NCI-H1048 (cell line): Measurements from ENCODE around the gene DIP2A.

Experiments
- DNase-seq: peaks from one replicate; lab custom pipeline; 2025; lab: John Stamatoyannopoulos, UW

Gene DIP2A

DNA sequence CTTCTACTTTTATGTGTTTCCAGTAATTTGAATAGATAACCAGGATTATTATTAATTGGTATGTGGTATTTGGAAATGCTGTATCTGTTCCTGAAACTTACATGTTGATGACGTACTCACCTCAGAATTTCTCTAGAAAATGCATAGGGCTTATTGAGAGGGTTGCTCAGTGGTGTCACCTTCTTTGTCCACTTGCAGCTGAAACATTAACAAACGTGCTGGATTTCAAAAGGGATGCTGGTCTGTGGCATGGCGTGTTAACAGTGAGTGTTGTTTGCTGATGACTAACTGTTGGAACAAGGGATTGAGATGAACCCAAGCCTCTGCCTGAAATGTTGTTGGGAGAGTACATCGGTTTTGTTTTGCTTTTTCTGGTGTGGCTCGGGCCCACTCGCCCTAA lies 78.3 kb downstream of the DIP2A start:
- no peak for DNase-seq

DNA sequence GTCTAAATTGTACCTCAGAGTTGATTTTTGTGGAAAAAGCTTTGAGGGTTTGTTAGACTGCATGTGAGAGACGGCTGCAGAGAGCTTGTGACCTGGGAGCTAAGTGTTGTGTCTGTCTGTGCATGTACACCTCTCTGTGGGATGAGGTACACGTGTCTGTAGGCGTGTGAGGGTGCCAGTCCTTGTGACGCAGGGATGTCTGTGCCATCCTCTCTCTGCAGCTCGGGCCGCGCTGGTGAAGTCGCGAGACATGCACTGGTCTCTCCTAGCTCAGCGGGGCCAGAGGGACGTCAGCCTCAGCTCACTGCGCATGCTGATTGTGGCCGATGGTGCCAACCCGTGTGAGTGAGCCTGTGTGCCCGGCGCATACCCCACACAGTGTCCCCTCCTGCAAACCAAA lies 79.6 kb downstream of the DIP2A start:
- DNase-seq, result no peak

DNA sequence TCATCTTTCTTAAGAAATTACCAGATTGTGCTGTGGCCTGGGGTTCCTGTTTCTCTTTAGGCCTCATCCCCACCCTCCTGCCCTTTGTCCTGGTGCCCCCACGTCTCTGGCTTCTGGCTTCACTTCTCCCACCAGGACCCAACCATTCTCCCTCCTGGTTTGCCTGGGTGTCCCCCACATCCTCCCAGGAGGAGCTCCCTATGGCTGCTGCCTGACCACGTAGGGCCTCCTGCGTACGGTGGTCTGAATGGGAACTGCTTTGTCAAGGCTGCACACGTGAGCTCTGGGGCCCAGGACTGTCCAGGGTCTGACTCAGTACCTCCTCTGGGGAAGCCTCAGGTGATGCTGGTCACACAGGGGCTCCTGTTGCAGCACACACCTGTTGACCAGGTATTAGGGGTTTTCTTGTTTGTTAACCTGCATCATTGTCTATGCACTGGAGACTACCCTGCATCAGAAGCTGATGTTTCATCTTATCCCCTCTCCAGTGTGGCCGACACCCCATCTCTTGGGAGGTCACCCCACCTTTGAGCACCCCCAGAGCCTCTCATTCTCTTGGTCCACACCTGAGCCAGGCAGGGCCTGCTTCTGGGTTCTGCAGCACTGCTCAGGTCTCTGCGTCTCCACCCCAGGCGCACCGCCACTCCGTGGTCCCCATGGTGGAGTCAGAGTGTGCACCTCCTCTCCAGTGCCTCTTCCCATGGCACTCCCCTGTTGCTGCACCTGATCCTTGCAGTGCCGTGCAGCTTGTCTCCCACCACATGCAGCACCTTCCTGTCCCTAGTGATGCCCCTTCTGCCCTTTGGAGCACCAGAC lies 80.4 kb downstream of the DIP2A start:
- no peak for DNase-seq

DNA sequence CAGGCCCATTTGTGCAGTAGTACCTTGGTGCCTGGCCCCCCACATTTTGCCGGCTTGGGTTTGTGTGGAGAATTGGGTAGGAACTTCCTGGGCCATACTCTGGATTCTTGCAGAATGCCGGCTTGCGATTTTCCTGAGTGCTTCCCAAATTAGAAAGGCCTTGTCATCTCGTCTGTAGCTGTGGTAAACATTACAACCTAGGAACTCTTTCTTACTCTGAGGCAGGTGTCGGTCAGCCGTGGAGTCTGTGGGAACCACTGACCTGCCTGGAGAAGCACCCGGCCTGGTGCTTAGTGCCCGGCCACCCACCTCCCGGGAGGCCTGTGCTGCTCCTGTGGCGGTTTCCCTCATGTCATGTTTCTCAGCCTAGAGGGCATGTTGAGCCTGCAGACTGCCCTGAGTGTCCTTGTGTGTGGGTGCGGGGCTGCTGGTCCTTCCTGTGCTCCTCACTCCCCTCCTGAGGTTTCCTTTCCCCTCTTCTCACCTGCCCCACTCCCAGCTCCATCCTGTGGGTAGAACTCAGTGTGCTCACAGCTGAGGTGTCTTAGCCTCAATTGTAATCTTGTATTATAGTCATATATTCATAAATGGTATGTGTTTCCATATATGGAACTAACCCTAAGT lies 81.5 kb downstream of the DIP2A start:
- no peak for DNase-seq

DNA sequence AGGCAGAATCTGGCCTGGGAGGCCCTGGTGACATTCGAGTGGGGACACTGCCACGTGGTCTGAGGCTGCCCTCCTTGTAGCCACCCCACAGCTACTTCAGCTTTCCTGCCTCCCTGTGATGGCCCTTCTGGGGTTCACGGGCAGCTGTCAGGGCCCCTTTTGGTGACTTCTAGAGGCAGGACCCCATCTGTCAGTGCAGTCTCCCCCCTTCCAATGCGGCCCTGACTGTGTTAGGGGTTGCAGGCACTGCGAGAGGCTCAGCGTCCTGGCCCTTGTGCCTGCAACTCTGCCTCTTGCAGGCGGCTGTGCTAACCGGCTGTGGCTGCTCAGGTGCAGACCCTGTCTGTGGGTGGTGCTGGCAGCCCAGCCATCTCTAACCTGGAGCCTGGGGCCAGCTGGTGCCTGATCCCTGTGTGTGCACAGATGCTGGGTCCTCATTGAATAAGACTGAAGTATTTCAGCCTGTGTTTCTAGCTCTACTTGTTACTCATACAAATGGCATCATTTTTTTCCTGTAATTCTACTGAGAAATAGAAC lies 84.0 kb downstream of the DIP2A start:
- DNase-seq, result no peak

DNA sequence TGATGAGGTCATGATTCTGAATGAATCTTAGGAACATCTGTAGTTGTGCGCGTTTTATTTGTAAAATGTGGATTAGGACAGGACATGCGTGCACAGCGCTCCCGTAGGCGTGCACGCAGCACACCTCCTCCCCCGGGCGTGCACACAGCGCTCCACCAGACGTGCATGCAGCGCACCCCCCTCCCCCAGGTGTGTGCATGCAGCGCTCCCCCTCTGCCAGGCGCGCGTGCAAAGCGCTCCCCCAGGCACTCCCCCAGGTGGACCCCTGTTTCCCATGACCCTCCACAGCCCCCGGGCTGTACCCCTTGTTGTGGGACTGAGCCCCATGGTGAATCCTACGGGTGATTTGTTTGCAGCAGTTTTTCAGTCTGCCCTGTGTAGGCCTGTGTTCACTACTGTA lies 84.6 kb downstream of the DIP2A start:
- no peak for DNase-seq

DNA sequence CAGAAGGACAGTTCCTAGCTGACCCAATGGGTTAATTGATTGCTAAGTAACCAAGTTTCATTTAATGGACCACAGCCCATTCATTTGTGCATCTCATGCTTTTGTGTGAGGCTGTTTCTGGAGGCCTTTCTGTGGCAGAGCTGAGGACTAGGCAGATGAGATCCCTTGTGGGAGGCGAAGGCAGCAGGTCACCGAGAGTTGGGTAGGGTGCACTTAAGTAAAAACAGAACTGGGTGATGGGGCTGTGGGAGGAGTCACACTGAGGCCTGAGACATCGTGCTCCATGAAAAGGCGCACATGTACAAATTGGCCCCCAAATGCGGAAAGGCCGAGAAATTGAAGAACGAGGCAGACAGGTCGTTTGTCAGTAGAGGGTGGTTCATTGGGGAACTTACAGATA lies 85.3 kb downstream of the DIP2A start:
- DNase-seq, result no peak

DNA sequence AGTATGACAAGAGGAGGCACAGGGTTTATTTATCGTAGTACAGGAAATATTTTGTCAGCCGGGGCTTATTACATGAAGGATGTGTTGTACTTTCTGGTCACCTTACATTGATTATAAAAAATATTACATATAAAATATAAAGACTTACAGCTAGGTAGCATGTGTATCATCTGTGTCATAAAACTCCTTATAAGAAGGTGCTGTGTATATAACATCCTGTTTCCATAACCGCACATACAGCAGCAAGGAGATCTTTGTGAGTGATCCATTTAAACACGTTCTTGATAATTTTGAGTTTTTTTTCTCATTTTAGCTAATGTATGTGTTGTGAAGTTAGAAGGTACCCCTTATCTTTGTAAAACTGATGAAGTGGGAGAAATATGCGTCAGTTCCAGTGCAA lies 86.1 kb downstream of the DIP2A start:
- no peak for DNase-seq

DNA sequence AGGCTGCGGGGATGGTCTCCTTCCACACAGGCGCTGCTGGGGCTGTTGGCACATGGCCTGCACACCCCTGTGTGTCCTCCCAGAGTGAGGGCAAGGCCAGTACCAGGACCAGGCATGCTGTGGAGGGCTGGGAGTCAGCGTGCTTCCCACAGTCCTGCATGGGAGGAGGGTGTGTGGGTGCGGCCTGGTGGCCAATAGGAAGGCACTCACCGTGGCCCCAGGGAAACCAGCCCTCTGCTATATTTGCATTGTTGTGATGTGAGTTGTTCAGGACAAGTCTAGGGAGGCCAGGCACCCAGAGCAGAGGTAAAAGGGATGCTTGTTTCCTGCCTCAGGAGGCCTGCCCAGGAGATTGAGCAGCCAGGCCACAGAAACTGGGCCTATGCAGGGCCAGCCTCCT lies 86.7 kb downstream of the DIP2A start:
- DNase-seq, result no peak

DNA sequence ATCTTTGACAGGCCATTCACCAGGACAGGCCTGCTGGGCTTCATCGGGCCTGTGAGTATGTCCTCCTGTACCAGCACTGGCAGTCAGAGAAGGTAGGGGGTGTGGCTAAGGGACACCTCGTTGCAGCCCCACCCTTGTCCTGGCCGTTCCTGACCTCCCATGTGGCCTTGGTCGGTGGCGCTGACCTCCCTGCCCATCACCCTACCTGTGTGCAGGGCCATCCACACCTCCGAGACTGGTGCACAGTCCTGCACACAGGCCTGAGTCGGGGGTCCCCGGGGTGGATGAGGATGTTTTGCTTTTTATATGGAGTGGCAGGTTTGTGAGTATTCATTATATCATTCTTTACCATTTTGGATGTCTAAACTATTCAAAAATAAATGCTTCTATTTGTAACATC lies 87.2 kb downstream of the DIP2A start:
- DNase-seq, result no peak

DNA sequence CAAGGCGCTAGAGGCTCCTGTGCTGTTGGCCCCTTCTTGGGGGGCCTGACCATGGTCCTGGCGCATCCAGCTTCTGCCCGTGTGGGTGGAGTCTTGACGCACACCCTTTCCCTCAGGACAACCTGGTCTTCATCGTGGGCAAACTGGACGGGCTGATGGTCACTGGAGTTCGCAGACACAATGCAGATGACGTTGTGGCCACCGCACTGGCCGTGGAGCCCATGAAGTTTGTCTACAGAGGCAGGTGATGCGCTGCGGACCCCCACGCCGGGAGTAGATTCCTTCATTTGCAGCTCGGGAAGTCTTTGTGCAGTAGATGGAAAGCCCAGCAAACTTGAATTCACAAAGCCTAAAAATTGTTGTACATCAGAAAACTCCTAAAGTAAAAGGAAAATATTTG lies 88.1 kb downstream of the DIP2A start:
- no peak for DNase-seq

DNA sequence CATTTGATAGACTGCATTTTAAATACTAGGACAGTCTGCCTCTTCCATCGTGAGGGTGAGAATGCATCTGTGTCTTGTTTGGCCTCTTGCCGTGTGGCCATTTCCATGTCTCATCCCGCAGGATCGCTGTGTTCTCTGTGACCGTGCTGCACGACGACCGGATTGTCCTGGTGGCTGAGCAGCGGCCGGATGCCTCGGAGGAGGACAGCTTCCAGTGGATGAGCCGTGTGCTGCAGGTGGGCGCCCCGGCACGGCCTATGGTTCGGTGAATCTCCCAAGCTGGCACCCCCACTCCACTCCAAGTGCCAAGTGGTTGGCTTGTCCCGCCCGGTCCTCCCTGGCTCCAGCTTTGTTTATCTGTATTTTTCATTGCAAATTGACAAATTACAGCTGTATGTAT lies 91.0 kb downstream of the DIP2A start:
- no peak for DNase-seq

DNA sequence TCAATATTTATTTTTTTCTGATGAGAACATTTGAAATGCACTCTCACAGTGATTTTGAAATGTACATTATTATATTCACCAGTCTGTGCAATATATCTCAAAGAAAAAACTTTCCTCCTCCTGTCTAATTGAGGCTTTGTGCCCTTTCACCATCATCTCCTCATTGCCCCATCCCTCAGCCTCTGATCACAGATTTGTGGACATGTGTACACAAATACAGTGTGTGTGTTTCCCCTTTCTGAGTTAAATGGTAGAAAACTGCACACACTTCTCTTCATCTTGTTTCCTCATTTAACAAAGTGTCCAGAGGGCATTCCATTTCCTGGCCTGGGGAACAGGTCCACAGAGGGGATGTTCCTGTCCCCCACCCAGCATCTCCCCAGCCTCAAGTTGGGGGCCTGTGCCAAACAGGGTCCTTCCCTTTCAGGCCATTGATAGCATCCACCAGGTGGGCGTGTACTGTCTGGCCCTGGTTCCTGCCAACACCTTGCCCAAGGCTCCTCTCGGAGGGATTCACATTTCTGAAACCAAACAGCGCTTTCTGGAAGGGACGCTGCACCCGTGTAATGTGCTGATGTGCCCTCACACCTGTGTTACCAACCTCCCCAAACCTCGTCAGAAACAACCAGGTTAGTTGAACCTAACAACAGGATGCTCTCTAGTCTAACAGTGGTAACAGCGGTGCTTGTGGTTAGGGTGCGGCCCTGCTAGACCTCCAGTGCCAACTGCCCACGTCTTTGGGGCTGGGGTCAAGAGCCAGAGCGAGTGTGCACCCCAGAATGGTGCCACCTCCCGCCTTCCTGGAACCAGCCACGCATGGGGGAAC lies 91.6 kb downstream of the DIP2A start:
- no peak for DNase-seq

DNA sequence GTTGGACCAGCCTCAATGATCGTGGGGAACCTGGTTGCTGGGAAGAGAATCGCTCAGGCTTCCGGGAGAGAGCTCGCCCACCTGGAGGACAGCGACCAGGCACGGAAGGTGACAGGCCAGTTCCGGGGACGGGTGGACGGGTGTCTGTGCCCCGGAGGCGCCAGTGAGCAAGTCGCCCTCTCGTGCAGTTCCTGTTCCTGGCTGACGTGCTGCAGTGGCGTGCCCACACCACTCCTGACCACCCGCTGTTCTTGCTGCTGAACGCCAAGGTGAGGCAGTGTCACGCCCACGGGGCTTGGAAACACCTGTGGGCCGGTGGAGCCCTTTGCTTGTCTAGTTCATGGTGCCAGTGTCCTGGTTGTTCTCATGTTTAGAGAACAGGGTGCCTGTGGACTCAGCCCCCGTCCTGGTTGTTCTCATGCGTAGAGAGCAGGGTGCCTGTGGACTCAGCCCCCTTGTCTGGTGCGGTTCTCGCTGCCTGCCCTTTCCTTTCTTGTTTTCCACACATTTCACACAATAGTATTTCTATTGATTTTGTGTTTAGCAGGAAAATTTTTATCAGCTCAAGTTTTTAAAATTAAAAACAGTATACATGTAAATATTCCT lies 93.0 kb downstream of the DIP2A start:
- DNase-seq, result no peak

DNA sequence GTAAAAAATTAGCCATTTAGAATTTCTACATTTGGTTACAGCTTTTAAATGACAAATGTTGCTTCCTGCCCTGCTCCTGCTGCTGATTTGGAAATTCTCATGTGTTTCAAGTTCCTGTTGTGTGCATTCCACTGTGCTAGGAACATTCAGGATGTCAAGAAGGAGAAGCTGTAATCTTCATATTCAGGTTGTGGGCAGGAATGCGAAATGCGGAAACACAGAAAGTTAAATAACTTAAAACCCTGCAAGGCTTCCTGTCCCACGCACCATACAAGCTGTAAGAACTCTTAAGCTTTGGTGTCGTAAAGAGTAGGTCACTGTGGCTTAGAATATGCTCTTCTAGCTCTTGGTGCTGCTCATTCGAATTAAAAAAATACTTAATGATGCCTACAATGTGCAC lies 93.6 kb downstream of the DIP2A start:
- DNase-seq, result no peak

DNA sequence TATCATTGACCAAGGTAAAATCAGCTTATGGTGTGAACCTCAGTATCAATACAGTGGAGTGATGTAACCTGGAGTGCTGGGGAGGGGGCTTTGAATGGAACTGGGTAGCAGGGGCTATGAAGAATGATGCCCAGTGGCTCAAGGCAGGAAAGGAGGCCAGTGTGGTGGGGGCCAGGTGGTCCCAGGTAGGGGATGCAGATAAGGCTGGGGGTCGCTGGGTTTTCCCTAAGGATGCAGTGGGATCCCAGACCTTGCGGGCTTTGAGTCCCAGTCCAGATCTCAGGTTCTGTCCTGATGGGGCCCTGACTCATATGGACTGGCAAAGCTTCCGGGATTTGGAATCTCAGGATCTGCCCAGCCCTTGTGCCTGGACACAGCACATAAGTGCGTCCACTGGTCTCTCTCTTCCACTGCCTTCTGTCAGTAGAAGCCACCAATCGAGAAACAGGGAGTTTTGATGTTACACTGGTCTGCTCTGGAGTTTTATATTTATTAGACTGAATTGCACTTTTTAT lies 94.2 kb downstream of the DIP2A start:
- no peak for DNase-seq

DNA sequence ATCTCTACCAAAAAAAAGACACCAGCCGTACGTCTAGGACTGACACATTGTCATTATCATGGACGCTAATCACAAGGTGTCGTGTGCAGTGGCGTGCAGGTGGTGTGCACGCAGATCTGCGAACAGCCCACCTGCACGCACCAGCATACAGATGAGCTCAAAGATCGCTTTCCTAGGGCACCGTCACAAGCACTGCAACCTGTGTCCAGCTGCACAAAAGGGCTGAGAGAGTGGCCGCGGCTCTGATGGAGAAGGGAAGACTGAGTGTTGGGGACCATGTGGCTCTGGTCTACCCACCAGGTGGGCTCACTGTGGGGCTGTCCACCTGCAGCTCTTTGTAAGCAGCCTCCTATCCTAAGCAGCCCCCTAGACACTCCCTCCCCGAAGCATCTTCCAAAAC lies 95.3 kb downstream of the DIP2A start:
- DNase-seq, result no peak

DNA sequence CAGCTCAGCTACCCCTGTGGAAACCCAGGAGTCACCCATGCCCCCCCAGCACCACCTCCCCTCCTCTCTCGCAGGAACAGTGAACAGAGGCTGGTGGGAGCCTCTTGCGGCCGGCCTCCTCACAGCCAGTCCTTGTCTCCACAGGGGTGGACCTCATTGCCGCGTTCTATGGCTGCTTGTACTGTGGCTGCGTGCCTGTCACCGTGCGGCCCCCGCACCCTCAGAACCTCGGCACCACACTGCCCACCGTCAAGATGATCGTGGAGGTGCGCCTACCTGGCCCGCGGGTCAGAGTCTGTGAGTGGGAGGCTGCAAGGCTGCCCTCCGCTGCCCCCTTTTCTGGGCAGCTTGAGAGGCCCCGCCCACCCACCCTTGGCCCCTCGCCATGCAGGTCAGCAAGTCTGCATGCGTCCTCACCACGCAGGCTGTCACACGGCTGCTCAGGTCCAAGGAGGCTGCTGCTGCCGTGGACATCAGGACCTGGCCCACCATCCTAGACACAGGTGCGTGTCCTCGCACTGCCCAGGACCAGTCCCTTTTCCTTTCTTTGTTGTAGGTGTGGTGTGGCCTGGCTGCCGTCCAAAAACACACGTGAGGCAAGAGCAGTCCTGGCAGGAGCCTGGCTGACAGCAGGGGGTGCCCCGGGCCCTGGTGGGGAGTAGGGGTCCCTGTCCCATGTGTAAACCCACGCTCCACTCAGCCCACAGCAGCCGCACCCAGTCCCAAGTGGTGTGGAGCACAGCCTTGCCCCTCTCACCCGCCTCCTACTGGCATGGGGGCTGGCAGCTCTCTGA lies 95.9 kb downstream of the DIP2A start:
- no peak for DNase-seq

DNA sequence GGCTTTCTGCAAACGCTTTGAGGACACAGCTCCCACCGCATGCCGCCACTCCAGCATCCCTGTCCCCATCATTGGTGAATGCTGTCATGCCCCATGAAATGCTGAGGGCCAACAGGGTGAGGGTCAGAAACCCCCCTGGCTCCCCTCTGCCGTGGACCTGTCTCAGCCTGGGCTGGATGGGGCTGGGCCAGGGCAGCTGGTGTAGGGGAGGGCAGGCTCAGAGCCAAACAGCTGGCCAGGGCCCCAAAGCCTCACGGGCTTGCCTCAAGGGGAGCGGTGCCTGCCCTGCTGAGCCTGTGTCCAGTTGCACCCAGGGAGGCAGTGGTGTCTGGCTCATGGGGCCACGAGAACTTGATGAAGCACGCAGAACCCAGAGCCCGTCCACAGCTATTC lies 96.5 kb downstream of the DIP2A start:
- DNase-seq, result no peak

DNA sequence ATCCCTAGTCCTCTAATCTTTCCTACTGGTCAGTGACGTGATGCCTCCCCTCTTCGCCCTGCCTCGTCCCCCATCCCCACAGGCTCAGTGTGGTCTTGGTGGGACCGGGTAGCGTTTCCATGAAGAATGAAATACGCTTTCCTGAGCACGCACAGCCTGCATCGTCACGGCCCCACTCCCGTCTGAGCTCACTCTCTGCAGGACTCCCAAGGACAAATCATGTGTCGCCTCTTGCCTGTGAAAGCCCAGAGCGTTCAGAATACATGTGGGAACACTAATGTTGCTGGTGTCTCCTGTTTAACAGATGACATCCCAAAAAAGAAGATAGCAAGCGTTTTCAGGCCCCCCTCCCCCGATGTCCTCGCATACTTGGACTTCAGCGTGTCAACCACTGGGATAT lies 97.0 kb downstream of the DIP2A start:
- no peak for DNase-seq

DNA sequence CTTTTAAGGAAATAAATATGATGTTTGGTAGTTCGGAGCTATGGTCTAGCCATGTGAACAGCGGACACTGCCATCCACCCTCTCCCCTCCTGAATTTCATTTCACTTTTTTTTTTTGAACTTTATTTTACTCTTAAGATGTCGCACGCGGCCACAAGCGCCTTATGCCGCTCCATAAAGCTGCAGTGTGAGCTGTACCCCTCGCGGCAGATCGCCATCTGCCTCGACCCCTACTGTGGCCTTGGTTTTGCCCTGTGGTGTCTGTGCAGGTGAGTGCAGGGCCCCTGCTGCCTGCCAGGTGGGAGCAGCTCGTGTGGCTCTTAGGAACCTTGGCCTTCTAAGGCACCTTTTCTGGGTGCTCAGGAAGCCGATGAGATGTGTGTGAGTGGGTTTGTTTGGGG lies 98.1 kb downstream of the DIP2A start:
- DNase-seq, result no peak
